HepG2 (cell line): ENCODE measurements around the gene KCNH6. TPM values are rescaled to one million over a fixed set of nuclear protein-coding genes. Genes with fewer than 3 reads are reported as not detected.

Experiments
- ATAC-seq: fragments of 200-7000 bp; cut with Tn5 transposase; 3 replicates; pipeline ENCODE4 v1.9.1; 2020; ENCODE audit warnings: mild to moderate bottlenecking, moderate library complexity
- BruUV-seq: library from RNA; stranded (reverse); fragments of 400-500 nt; replicated peaks from 2 replicates; lab custom pipeline; 2021; lab: Mats Ljungman, UMichigan
- CTCF ChIA-PET: fragments of 300-600 bp; formaldehyde crosslinking; extraction: SDS; loops from one replicate; lab custom pipeline; 2021; ENCODE audit warnings: low total read pairs, inconsistent platforms, low intra/inter-chr PET ratio; lab: Yijun Ruan, JAX
- POLR2A ChIA-PET: fragments of 350-600 bp; sonication (Branson Sonifier 250); formaldehyde crosslinking; loops from one replicate; lab custom pipeline; 2020; ENCODE audit warnings: antibody characterized with exemption, inconsistent platforms; lab: Yijun Ruan, JAX
- DNase-seq: peaks from one replicate; pipeline ENCODE4 v3.0.0-alpha.2; 2015; ENCODE audit warnings: low spot score
- FAIRE-seq: peaks from 3 replicates; lab custom pipeline; 2011; peaks lifted over from hg19 to GRCh38; lab: Jason Lieb, UNC
- H2AFZ ChIP-seq: one replicate; pipeline ENCODE4 v1.6.1; 2011; ENCODE audit warnings: low read length, inconsistent platforms
- H3K27ac ChIP-seq: fragments of 300-600 bp; 3 replicates; pipeline ENCODE4 v1.8.0; 2011; ENCODE audit warnings: mixed run types, mild to moderate bottlenecking, mixed read lengths, low read length, inconsistent platforms; ENCODE audit not compliant: insufficient read depth; ENCODE audit errors: extremely low read length
- H3K27me3 ChIP-seq, 2 experiments: fragments of 200-600 bp in 1 of 2; 2 replicates in 1 of 2; 3 replicates in 1 of 2; pipeline versions ENCODE4 v1.6.0 to v1.8.0; 2011; ENCODE audit warnings: low read length in 2 of 2, mild to moderate bottlenecking in 2 of 2, moderate library complexity in 2 of 2, inconsistent platforms in 1 of 2; ENCODE audit not compliant: insufficient read depth in 2 of 2, control insufficient read depth in 1 of 2
- H3K36me3 ChIP-seq, 2 experiments: fragments of 200-600 bp in 1 of 2; replicated peaks in 1 of 2; 2 replicates in 1 of 2; 3 replicates in 1 of 2; pipeline versions ENCODE4 v1.5.1 to v1.8.0; 2011; ENCODE audit warnings: low read length in 2 of 2, inconsistent platforms in 1 of 2; ENCODE audit not compliant: insufficient read depth in 2 of 2, control insufficient read depth in 1 of 2
- H3K4me1 ChIP-seq: 2 replicates; pipeline ENCODE4 v1.5.1; 2012; ENCODE audit warnings: low read length, inconsistent platforms; ENCODE audit not compliant: insufficient read depth
- H3K4me2 ChIP-seq: 2 replicates; pipeline ENCODE4 v1.6.0; 2011; ENCODE audit warnings: low read depth, low read length, inconsistent platforms
- H3K4me3 ChIP-seq, 3 experiments: fragments of 200-600 bp in 1 of 3; sonication (generic), shearing (Covaris generic) in 1 of 3; replicated peaks in 1 of 3; 2 replicates each; pipeline ENCODE4 v1.5.1; 2011 to 2016; ENCODE audit warnings: low read length in 3 of 3, inconsistent platforms in 2 of 3, low read depth in 2 of 3, mild to moderate bottlenecking in 2 of 3, control low read depth in 1 of 3, mixed read lengths in 1 of 3; ENCODE audit not compliant: insufficient read depth in 1 of 3
- H3K79me2 ChIP-seq: one replicate; pipeline ENCODE4 v1.6.1; 2011; ENCODE audit warnings: low read length, inconsistent platforms; ENCODE audit not compliant: insufficient read depth
- H3K9ac ChIP-seq: 2 replicates; pipeline ENCODE4 v1.6.0; 2011; ENCODE audit warnings: mild to moderate bottlenecking, low read depth, low read length, inconsistent platforms; ENCODE audit not compliant: insufficient read depth
- H3K9me3 ChIP-seq: 2 replicates; pipeline ENCODE4 v1.5.1; 2012; ENCODE audit warnings: mild to moderate bottlenecking, low read length
- H4K20me1 ChIP-seq: 2 replicates; pipeline ENCODE4 v1.6.0; 2011; ENCODE audit warnings: inconsistent platforms, mild to moderate bottlenecking, low read length, moderate library complexity; ENCODE audit not compliant: insufficient read depth
- AGO1 ChIP-seq: fragments of 200-400 bp; formaldehyde crosslinking; IDR thresholded peaks from 2 replicates; pipeline ENCODE4 v1.6.1; 2017; ENCODE audit warnings: mild to moderate bottlenecking, low read depth, low read length, moderate library complexity; ENCODE audit not compliant: poor library complexity, severe bottlenecking
- EEA1 ChIP-seq: sonication (generic); formaldehyde crosslinking; IDR thresholded peaks from 2 replicates; pipeline ENCODE4 v1.5.1; 2020; ENCODE audit warnings: mild to moderate bottlenecking, missing genetic modification reagents, borderline replicate concordance
- EED ChIP-seq: sonication (generic); formaldehyde crosslinking; IDR thresholded peaks from 2 replicates; pipeline ENCODE4 v1.5.0; 2020; ENCODE audit warnings: mild to moderate bottlenecking, missing genetic modification reagents
- ERF ChIP-seq: IDR thresholded peaks from 2 replicates; pipeline ENCODE4 v1.6.1; 2018; ENCODE audit warnings: missing biosample characterization, missing genetic modification reagents
- HMGXB4 ChIP-seq, 2 experiments: sonication (generic) in 1 of 2; formaldehyde crosslinking in 1 of 2; IDR thresholded peaks; 2 replicates each; pipeline versions ENCODE4 v1.4.0 to v1.6.1; 2018 to 2020; ENCODE audit warnings: missing genetic modification reagents in 2 of 2, borderline replicate concordance in 1 of 2, low read depth in 1 of 2, mild to moderate bottlenecking in 1 of 2, missing biosample characterization in 1 of 2
- SALL1 ChIP-seq: sonication (generic); formaldehyde crosslinking; IDR thresholded peaks from 2 replicates; pipeline ENCODE4 v1.8.0; 2022; ENCODE audit warnings: mild to moderate bottlenecking, missing genetic modification reagents
- SNAPC2 ChIP-seq: sonication (generic); formaldehyde crosslinking; IDR thresholded peaks from 2 replicates; pipeline ENCODE4 v1.8.1; 2022; ENCODE audit warnings: mild to moderate bottlenecking, missing genetic modification reagents
- TBX2 ChIP-seq: sonication (generic); formaldehyde crosslinking; IDR thresholded peaks from 2 replicates; pipeline ENCODE4 v1.5.0; 2020; ENCODE audit warnings: missing genetic modification reagents, mild to moderate bottlenecking, borderline replicate concordance
- ZNF235 ChIP-seq: sonication (generic); formaldehyde crosslinking; IDR thresholded peaks from 2 replicates; pipeline ENCODE4 v1.8.1; 2023; ENCODE audit warnings: mild to moderate bottlenecking, missing genetic modification reagents, borderline replicate concordance
- ZNF292 ChIP-seq: sonication (generic); formaldehyde crosslinking; IDR thresholded peaks from 2 replicates; pipeline ENCODE4 v1.8.1; 2022; ENCODE audit warnings: mild to moderate bottlenecking, low read depth, missing genetic modification reagents, borderline replicate concordance
- ZNF703 ChIP-seq: sonication (generic); formaldehyde crosslinking; IDR thresholded peaks from 2 replicates; pipeline ENCODE4 v1.5.1; 2020; ENCODE audit warnings: missing genetic modification reagents, mild to moderate bottlenecking, moderate library complexity, borderline replicate concordance
- ZNF784 ChIP-seq: sonication (generic); formaldehyde crosslinking; IDR thresholded peaks from 2 replicates; pipeline ENCODE4 v1.5.1; 2020; ENCODE audit warnings: missing genetic modification reagents, mild to moderate bottlenecking, borderline replicate concordance
- WGBS: methylation state at CpG from one replicate; pipeline ENCODE4 v1.1.6; 2017; ENCODE audit warnings: low lambda C conversion rate; 5-methylcytosine and 5-hydroxymethylcytosine counted together
- in situ Hi-C: cut with HindIII; loops from 2 replicates; pipeline ENCODE4 v1.10.0; 2017; ENCODE audit warnings: low pct_unique_long_range_greater_than_20kb; ENCODE audit not compliant: extremely low pct_ligation_motif_present
- intact Hi-C: fragments of 100-400 bp; cut with micrococcal nuclease; formaldehyde crosslinking; loops from one replicate; pipeline ENCODE4 v1.10.0; 2022; ENCODE audit not compliant: unreplicated experiment
- polyA plus RNA-seq, 8 experiments: library from polyadenylated mRNA; depleted of rRNA in 3 of 8; stranded (reverse) in 7 of 8; unstranded in 1 of 8; fragments of >200 nt; fragmentation: Illumina TruSeq in 4 of 8; extraction: Trizol in 4 of 8; gene quantifications; 2 replicates each; pipeline versions ENCODE4 v1.2.1 to v1.2.3, GENCODE V29; 2011 to 2016; ENCODE audit warnings: low read depth in 4 of 8, missing spikeins in 1 of 8, mixed read lengths in 1 of 8; ENCODE audit not compliant: insufficient read depth in 1 of 8
- total RNA-seq, 5 experiments: library from RNA; depleted of rRNA; stranded (reverse); fragments of >200 nt; fragmentation: Illumina TruSeq; extraction: Trizol; gene quantifications; 2 replicates each; pipeline ENCODE4 v1.2.3, GENCODE V29; 2016; ENCODE audit warnings: low read depth in 1 of 5
- TF ChIP-seq, protein P1 (sequence below): sonication (generic); formaldehyde crosslinking; IDR thresholded peaks from 2 replicates; pipeline ENCODE4 v1.5.1; 2020; ENCODE audit warnings: mild to moderate bottlenecking, missing genetic modification reagents, moderate library complexity

The KCNH6 gene
- total and polyA plus RNA-seq, 2 of the 13 experiments (the other 11 are each of a cell fraction or from before 2014, with no cell fraction given), result 0.05 to 0.18 TPM

DNA sequence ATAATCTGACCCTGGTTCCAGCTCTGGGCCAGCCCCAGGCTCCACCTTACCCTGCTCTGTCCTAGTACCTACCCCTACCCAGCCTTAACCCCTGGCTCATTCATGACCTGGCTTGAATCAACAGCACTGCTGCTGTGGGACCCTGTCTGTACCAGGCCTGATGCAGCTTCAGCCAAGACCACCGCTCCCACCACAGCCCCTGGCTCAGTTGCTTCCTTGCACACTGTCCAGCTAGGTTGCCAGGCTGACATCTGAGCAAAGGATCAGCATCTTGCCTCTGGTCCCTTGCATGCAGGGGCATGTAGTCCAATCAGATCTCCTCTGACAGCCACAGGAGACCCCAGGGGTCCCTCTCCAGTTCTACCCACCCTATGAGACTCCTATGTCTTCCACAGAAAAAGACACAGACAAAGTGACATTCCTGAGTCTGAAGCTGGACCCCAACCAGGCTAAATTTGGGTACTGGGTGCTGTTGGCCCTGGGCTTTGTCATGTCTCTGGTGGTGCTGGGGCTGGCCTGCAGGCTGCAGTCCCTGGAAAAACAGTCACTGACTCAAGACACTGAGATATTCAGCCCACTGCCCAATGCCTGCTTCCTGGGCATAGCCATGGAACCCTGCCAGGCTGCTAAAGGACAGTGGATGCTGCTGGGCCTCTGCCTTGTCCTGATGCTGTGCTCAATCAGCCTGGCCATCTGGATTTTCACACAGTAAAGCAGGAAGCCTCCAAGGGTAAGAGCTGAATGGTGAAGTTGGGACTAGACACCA lies 3.9 kb upstream of the KCNH6 start:
- H3K4me1 ChIP-seq, result peaks cover 86% of the 10 kb centered on the region
- no peak overlapping the region for H2AFZ ChIP-seq
- in situ Hi-C loops (no loop called here), intact Hi-C loops (no loop called here)
- ATAC-seq (no peak), DNase-seq (no peak), FAIRE-seq (no peak)
- H3K4me2 ChIP-seq, result peak overlapping the region; percentile 74
- no peaks in the 10 kb centered on the region for H3K36me3 ChIP-seq
- H3K27ac ChIP-seq, result peak overlapping the region; percentile 71
- no peaks in the 10 kb centered on the region for H3K79me2 ChIP-seq
- no peaks in the 10 kb centered on the region for H3K9me3 ChIP-seq
- peaks cover 8 to 53% of the 10 kb centered on the region in 2 experiments; a peak in 4 of 5 replicates for H3K27me3 ChIP-seq
- H3K4me3 ChIP-seq, result peak overlapping the region in 1 of 3 experiments; percentile 32; a peak in 1 of 6 replicates
- ChIA-PET POLR2A (interaction anchor here (1.1 to 1.4 kb wide), 3 partner anchors 11 to 103 kb away, joined by 3 to 18 read pairs (median 4); partner anchors contain the start of genes MAP3K3 and TACO1), CTCF (no interaction called here)
- no TSS peak for BruUV-seq
- WGBS, result 100% methylated on average over 1 of the region's 1 CpG
- H4K20me1 ChIP-seq, result no peaks in the 10 kb centered on the region; the same call in 1 of the 2 replicates
- peak overlapping the region; percentile 8; the same call in 1 of the 2 replicates for H3K9ac ChIP-seq
- TF ChIP-seq HMGXB4 (CRISPR knock-in tag; IDR thresholded peaks at IDR 0.05; ENCODE audit: borderline replicate concordance in 1 of 2, low read depth in 1 of 2) (0 out of 4 replicates have a peak, but pooled peaks of 1 of the 2 experiments have one; percentile 5), ZNF784 (CRISPR knock-in tag) (0 out of 2 replicates have a peak, but pooled peaks have one; percentile 41), ZNF292 (0 out of 2 replicates have a peak, but pooled peaks have one; percentile 15), ZNF235 (CRISPR knock-in tag) (0 out of 2 replicates have a peak, but pooled peaks have one; percentile 46), ERF (CRISPR knock-in tag) (no peak), SNAPC2 (CRISPR knock-in tag) (no peak), TBX2 (CRISPR knock-in tag) (0 out of 2 replicates have a peak, but pooled peaks have one; percentile 10), AGO1 (no peak), EEA1 (CRISPR knock-in tag) (peak; percentile 68; the same call in 1 of the 2 replicates), EED (CRISPR knock-in tag) (no peak), SALL1 (CRISPR knock-in tag) (0 out of 2 replicates have a peak, but pooled peaks have one; percentile 2), ZNF703 (CRISPR knock-in tag) (0 out of 2 replicates have a peak, but pooled peaks have one; percentile 53)
- TF ChIP-seq, protein P1, sequence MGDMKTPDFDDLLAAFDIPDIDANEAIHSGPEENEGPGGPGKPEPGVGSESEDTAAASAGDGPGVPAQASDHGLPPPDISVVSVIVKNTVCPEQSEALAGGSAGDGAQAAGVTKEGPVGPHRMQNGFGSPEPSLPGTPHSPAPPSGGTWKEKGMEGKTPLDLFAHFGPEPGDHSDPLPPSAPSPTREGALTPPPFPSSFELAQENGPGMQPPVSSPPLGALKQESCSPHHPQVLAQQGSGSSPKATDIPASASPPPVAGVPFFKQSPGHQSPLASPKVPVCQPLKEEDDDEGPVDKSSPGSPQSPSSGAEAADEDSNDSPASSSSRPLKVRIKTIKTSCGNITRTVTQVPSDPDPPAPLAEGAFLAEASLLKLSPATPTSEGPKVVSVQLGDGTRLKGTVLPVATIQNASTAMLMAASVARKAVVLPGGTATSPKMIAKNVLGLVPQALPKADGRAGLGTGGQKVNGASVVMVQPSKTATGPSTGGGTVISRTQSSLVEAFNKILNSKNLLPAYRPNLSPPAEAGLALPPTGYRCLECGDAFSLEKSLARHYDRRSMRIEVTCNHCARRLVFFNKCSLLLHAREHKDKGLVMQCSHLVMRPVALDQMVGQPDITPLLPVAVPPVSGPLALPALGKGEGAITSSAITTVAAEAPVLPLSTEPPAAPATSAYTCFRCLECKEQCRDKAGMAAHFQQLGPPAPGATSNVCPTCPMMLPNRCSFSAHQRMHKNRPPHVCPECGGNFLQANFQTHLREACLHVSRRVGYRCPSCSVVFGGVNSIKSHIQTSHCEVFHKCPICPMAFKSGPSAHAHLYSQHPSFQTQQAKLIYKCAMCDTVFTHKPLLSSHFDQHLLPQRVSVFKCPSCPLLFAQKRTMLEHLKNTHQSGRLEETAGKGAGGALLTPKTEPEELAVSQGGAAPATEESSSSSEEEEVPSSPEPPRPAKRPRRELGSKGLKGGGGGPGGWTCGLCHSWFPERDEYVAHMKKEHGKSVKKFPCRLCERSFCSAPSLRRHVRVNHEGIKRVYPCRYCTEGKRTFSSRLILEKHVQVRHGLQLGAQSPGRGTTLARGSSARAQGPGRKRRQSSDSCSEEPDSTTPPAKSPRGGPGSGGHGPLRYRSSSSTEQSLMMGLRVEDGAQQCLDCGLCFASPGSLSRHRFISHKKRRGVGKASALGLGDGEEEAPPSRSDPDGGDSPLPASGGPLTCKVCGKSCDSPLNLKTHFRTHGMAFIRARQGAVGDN (CRISPR knock-in tag), result peak; percentile 14; the same call in 1 of the 2 replicates
